Measurements from ENCODE around the gene ARMH4.

The ARMH4 gene

DNA sequence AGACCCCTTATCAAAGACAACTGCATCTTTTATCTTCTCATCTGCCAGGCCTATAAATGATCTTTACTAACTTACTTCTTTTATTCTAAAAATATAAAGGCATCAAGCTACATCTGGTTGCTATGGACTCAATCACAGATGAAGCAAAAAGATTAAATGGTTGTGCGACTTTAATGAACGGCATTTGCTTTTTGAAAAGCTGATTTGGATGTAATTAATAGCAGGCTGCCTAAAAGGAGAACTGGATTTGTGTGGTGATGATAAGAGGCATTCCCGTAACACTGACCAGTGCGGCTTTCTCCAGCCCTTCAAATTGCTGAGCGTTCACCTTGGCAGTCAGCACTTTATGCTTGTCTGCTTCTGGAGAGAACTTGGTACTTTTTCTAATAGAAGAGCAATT lies 103.8 kb downstream of the ARMH4 start:
- Histone ChIP-seq H3K9ac (ENCODE audit: low read length) (no peak overlapping the region), H3K4me3 (ENCODE audit: insufficient read depth in 1 of 2, low read depth in 1 of 2, low read length in 2 of 2) (no peak overlapping the region), H4K91ac (ENCODE audit: low read length) (no peak overlapping the region), H2BK5ac (ENCODE audit: low read depth, low read length, poor library complexity, severe bottlenecking) (no peak overlapping the region), H3K4me2 (ENCODE audit: low read length, poor library complexity, severe bottlenecking) (no peak overlapping the region), H2AFZ (ENCODE audit: low read depth, low read length) (no peak overlapping the region), H3K9me3 (ENCODE audit: control insufficient read depth, low read length) (peaks cover 3% of the 10 kb centered on the region), H3K14ac (ENCODE audit: low read length in 2 of 2) (no peak overlapping the region), H2BK120ac (ENCODE audit: low read depth, low read length) (no peak overlapping the region), H3K4me1 (ENCODE audit: control insufficient read depth, insufficient read depth, low read depth, low read length) (no peaks in the 10 kb centered on the region), H3K23ac (ENCODE audit: low read length in 2 of 2) (no peak overlapping the region), H3K79me1 (replicated peaks; ENCODE audit: low read length, poor library complexity, severe bottlenecking) (no peaks in the 10 kb centered on the region), H2BK12ac (ENCODE audit: low read length in 2 of 2) (no peak overlapping the region), H2AK5ac (ENCODE audit: low read length, severe bottlenecking) (no peak overlapping the region), H3K27me3 (ENCODE audit: control insufficient read depth in 1 of 2, insufficient read depth in 1 of 2, low read length in 2 of 2) (no peaks in the 10 kb centered on the region), H4K8ac (ENCODE audit: low read length) (no peak overlapping the region), H3K18ac (ENCODE audit: low read depth in 1 of 2, low read length in 2 of 2) (no peak overlapping the region), H3K27ac (ENCODE audit: low read length, poor library complexity, severe bottlenecking) (no peak overlapping the region), H2BK15ac (ENCODE audit: low read depth, poor library complexity, severe bottlenecking) (no peak overlapping the region), H3K4ac (ENCODE audit: low read depth in 1 of 2, low read length in 2 of 2) (no peak overlapping the region), H3K36me3 (ENCODE audit: control insufficient read depth in 1 of 2, insufficient read depth in 2 of 2, low read depth in 1 of 2, low read length in 2 of 2) (no peaks in the 10 kb centered on the region)
- 82% methylated on average over 5 of the region's 5 CpGs for WGBS
- no peak for DNase-seq

DNA sequence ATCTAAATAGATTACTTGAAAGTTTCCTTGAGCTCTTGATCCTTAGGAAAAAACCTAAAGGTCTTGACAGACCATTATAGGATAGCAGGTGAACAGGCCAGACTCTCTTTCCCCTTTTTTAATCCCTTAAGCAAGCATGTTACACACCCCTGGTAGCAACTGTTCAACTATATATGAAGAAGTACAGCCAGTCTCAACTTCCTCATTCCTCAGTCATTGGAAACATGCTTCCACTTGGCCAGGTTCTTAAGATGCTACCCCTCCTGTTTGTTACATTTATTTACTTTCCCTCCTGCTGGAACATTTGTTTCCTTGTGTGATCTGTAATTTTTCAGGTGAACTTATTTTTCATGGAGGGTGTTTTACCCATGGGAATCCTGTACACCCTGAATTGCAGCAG lies 124.1 kb downstream of the ARMH4 start:
- H3K4me1 ChIP-seq (ENCODE audit: control insufficient read depth, insufficient read depth, low read depth, low read length): no peaks in the 10 kb centered on the region

GRCh38 chr14:58026967-58027366 lies 125.0 kb downstream of the ARMH4 start:
- Histone ChIP-seq H3K4ac (ENCODE audit: low read depth in 1 of 2, low read length in 2 of 2) (no peak overlapping the region), H3K14ac (ENCODE audit: low read length in 2 of 2) (no peak overlapping the region), H3K4me1 (ENCODE audit: control insufficient read depth, insufficient read depth, low read depth, low read length) (no peaks in the 10 kb centered on the region), H4K91ac (ENCODE audit: low read length) (no peak overlapping the region), H3K79me1 (replicated peaks; ENCODE audit: low read length, poor library complexity, severe bottlenecking) (no peaks in the 10 kb centered on the region), H3K18ac (ENCODE audit: low read depth in 1 of 2, low read length in 2 of 2) (no peak overlapping the region), H3K4me3 (ENCODE audit: insufficient read depth in 1 of 2, low read depth in 1 of 2, low read length in 2 of 2) (no peak overlapping the region), H3K9me3 (ENCODE audit: control insufficient read depth, low read length) (no peaks in the 10 kb centered on the region), H2BK12ac (ENCODE audit: low read length in 2 of 2) (no peak overlapping the region), H2BK120ac (ENCODE audit: low read depth, low read length) (no peak overlapping the region), H3K23ac (ENCODE audit: low read length in 2 of 2) (no peak overlapping the region), H3K4me2 (ENCODE audit: low read length, poor library complexity, severe bottlenecking) (no peak overlapping the region), H4K8ac (ENCODE audit: low read length) (no peak overlapping the region), H3K27me3 (ENCODE audit: control insufficient read depth in 1 of 2, insufficient read depth in 1 of 2, low read length in 2 of 2) (no peaks in the 10 kb centered on the region), H3K9ac (ENCODE audit: low read length) (no peak overlapping the region), H2BK5ac (ENCODE audit: low read depth, low read length, poor library complexity, severe bottlenecking) (no peak overlapping the region), H2BK15ac (ENCODE audit: low read depth, poor library complexity, severe bottlenecking) (no peak overlapping the region), H2AFZ (ENCODE audit: low read depth, low read length) (no peak overlapping the region), H2AK5ac (ENCODE audit: low read length, severe bottlenecking) (no peak overlapping the region), H3K36me3 (ENCODE audit: control insufficient read depth in 1 of 2, insufficient read depth in 2 of 2, low read depth in 1 of 2, low read length in 2 of 2) (peaks cover 0 to 3% of the 10 kb centered on the region in 2 experiments), H3K27ac (ENCODE audit: low read length, poor library complexity, severe bottlenecking) (no peak overlapping the region)
- WGBS: 70% methylated on average over 1 of the region's 1 CpG
- no peak for DNase-seq

More for the DNA sequence above, 124.1 kb downstream of the ARMH4 start:
- no peaks in the 10 kb centered on the region for H3K27me3 ChIP-seq (ENCODE audit: control insufficient read depth in 1 of 2, insufficient read depth in 1 of 2, low read length in 2 of 2)
- no peak overlapping the region for H4K8ac ChIP-seq (ENCODE audit: low read length)
- H3K18ac ChIP-seq (ENCODE audit: low read depth in 1 of 2, low read length in 2 of 2): no peak overlapping the region
- no peak overlapping the region for H2BK12ac ChIP-seq (ENCODE audit: low read length in 2 of 2)
- H2BK15ac ChIP-seq (ENCODE audit: low read depth, poor library complexity, severe bottlenecking): no peak overlapping the region
- H3K9me3 ChIP-seq (ENCODE audit: control insufficient read depth, low read length): no peaks in the 10 kb centered on the region
- H3K14ac ChIP-seq (ENCODE audit: low read length in 2 of 2): no peak overlapping the region
- H3K23ac ChIP-seq (ENCODE audit: low read length in 2 of 2): no peak overlapping the region
- H3K4me2 ChIP-seq (ENCODE audit: low read length, poor library complexity, severe bottlenecking): no peak overlapping the region
- H2AK5ac ChIP-seq (ENCODE audit: low read length, severe bottlenecking): no peak overlapping the region
- no peak overlapping the region for H4K91ac ChIP-seq (ENCODE audit: low read length)
- H3K4ac ChIP-seq (ENCODE audit: low read depth in 1 of 2, low read length in 2 of 2): no peak overlapping the region
- no peak overlapping the region for H2BK5ac ChIP-seq (ENCODE audit: low read depth, low read length, poor library complexity, severe bottlenecking)
- no peak overlapping the region for H2AFZ ChIP-seq (ENCODE audit: low read depth, low read length)
- peaks cover 0 to 3% of the 10 kb centered on the region in 2 experiments for H3K36me3 ChIP-seq (ENCODE audit: control insufficient read depth in 1 of 2, insufficient read depth in 2 of 2, low read depth in 1 of 2, low read length in 2 of 2)
- DNase-seq: no peak
- no peak overlapping the region for H3K27ac ChIP-seq (ENCODE audit: low read length, poor library complexity, severe bottlenecking)
- H2BK120ac ChIP-seq (ENCODE audit: low read depth, low read length): no peak overlapping the region
- H3K4me3 ChIP-seq (ENCODE audit: insufficient read depth in 1 of 2, low read depth in 1 of 2, low read length in 2 of 2): no peak overlapping the region
- H3K9ac ChIP-seq (ENCODE audit: low read length): no peak overlapping the region
- no peaks in the 10 kb centered on the region for H3K79me1 ChIP-seq (replicated peaks; ENCODE audit: low read length, poor library complexity, severe bottlenecking)

- Histone ChIP-seq H2AFZ (ENCODE audit: low read depth, low read length) (no peak overlapping the region), H2BK15ac (ENCODE audit: low read depth, poor library complexity, severe bottlenecking) (no peak overlapping the region), H3K9me3 (ENCODE audit: control insufficient read depth, low read length) (no peaks in the 10 kb centered on the region), H3K36me3 (ENCODE audit: control insufficient read depth in 1 of 2, insufficient read depth in 2 of 2, low read depth in 1 of 2, low read length in 2 of 2) (peaks cover 0 to 3% of the 10 kb centered on the region in 2 experiments), H3K9ac (ENCODE audit: low read length) (no peak overlapping the region), H2BK120ac (ENCODE audit: low read depth, low read length) (no peak overlapping the region), H3K4me2 (ENCODE audit: low read length, poor library complexity, severe bottlenecking) (no peak overlapping the region), H3K4me1 (ENCODE audit: control insufficient read depth, insufficient read depth, low read depth, low read length) (no peaks in the 10 kb centered on the region), H3K14ac (ENCODE audit: low read length in 2 of 2) (no peak overlapping the region), H2AK5ac (ENCODE audit: low read length, severe bottlenecking) (no peak overlapping the region), H2BK5ac (ENCODE audit: low read depth, low read length, poor library complexity, severe bottlenecking) (no peak overlapping the region), H3K27ac (ENCODE audit: low read length, poor library complexity, severe bottlenecking) (no peak overlapping the region), H3K18ac (ENCODE audit: low read depth in 1 of 2, low read length in 2 of 2) (no peak overlapping the region), H3K4me3 (ENCODE audit: insufficient read depth in 1 of 2, low read depth in 1 of 2, low read length in 2 of 2) (no peak overlapping the region), H4K8ac (ENCODE audit: low read length) (no peak overlapping the region), H2BK12ac (ENCODE audit: low read length in 2 of 2) (no peak overlapping the region), H3K27me3 (ENCODE audit: control insufficient read depth in 1 of 2, insufficient read depth in 1 of 2, low read length in 2 of 2) (no peaks in the 10 kb centered on the region), H3K23ac (ENCODE audit: low read length in 2 of 2) (no peak overlapping the region), H3K4ac (ENCODE audit: low read depth in 1 of 2, low read length in 2 of 2) (no peak overlapping the region), H4K91ac (ENCODE audit: low read length) (no peak overlapping the region), H3K79me1 (replicated peaks; ENCODE audit: low read length, poor library complexity, severe bottlenecking) (no peaks in the 10 kb centered on the region)
- WGBS: 25% methylated on average over 1 of the region's 1 CpG
- no peak for DNase-seq
These were observed 125.8 kb downstream of the ARMH4 start for GRCh38 chr14:58026219-58026618.
